ENCODE results near the gene CFP. TPM values are rescaled to one million over a fixed set of nuclear protein-coding genes. Genes with fewer than 3 reads are reported as not detected.

CFP gene
- total RNA-seq, 1 experiment from 2014 or later: 2.0 TPM

DNA sequence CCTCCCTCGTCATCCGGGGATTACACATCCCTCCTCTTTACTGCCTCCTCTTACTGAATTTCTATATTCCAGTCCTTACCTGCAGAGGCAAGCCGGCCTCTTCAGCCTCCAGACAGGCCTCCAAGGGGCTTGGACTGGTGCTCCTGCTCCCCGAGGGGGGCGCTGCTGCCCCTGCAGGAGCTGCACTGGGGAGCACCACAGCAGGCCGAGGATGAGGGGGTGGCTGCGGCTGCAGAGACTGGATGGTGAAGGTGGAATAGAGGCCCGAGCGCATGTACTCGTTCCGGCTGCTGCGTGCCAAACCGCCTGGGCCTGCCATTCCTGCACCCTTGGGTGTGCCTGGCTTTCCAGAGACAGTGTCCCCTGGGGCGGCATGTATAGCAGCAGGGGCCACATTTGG is 9.1 kb upstream of the CFP start (continued):
- TF ChIP-seq, protein P1, sequence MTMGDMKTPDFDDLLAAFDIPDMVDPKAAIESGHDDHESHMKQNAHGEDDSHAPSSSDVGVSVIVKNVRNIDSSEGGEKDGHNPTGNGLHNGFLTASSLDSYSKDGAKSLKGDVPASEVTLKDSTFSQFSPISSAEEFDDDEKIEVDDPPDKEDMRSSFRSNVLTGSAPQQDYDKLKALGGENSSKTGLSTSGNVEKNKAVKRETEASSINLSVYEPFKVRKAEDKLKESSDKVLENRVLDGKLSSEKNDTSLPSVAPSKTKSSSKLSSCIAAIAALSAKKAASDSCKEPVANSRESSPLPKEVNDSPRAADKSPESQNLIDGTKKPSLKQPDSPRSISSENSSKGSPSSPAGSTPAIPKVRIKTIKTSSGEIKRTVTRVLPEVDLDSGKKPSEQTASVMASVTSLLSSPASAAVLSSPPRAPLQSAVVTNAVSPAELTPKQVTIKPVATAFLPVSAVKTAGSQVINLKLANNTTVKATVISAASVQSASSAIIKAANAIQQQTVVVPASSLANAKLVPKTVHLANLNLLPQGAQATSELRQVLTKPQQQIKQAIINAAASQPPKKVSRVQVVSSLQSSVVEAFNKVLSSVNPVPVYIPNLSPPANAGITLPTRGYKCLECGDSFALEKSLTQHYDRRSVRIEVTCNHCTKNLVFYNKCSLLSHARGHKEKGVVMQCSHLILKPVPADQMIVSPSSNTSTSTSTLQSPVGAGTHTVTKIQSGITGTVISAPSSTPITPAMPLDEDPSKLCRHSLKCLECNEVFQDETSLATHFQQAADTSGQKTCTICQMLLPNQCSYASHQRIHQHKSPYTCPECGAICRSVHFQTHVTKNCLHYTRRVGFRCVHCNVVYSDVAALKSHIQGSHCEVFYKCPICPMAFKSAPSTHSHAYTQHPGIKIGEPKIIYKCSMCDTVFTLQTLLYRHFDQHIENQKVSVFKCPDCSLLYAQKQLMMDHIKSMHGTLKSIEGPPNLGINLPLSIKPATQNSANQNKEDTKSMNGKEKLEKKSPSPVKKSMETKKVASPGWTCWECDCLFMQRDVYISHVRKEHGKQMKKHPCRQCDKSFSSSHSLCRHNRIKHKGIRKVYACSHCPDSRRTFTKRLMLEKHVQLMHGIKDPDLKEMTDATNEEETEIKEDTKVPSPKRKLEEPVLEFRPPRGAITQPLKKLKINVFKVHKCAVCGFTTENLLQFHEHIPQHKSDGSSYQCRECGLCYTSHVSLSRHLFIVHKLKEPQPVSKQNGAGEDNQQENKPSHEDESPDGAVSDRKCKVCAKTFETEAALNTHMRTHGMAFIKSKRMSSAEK (CRISPR knock-in tag; IDR thresholded peaks at IDR 0.05; ENCODE audit: borderline replicate concordance): no peak
- TF ChIP-seq GABPB1 (CRISPR knock-in tag; IDR thresholded peaks at IDR 0.05) (no peak), NFATC4 (CRISPR knock-in tag; IDR thresholded peaks at IDR 0.05) (no peak), ZBTB21 (CRISPR knock-in tag; IDR thresholded peaks at IDR 0.05; ENCODE audit: borderline replicate concordance) (no peak), CBFB (CRISPR knock-in tag; IDR thresholded peaks at IDR 0.05; ENCODE audit: low read depth) (no peak), FOXK1 (CRISPR knock-in tag; IDR thresholded peaks at IDR 0.05) (no peak), ZNF263 (CRISPR knock-in tag; IDR thresholded peaks at IDR 0.05; ENCODE audit: low read depth) (no peak), SMAD3 (CRISPR knock-in tag; IDR thresholded peaks at IDR 0.05; ENCODE audit: borderline replicate concordance) (no peak)

DNA sequence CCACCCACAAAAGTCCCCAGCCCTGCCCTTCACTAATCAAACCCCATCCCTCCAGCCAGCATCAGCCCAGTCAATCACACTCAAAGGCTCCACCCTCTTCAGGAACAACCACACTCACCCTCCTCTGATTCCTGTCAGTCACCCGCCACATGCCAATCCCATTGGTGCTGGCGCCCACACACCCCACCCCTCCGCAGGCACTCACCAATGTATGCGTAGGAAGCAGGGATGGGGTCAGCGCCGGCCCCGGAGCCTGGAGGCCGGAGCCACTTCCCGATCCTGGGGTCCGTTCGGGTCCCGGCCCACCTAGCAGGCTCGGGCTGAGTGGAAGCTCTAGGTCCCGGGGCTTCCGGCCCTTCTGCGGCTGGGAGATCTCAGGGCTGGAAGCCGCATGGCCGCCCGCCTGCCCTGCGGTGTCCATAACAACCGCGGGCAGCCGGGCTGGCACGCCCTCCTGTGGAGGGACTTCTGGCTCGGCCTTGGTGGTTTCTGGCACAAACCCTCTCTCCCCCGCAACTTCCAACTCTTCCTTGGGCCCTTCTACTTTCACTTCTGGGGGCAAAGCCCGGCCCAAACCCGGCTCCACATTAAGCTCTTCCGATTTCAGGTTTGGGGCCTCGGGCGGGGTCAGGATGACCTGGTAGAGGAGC is 7.9 kb upstream of the CFP start:
- ChIA-PET POLR2A (no interaction called here), CTCF (interaction anchor here (1.2 to 1.4 kb wide), 2 partner anchors 21 to 29 kb away, joined by 3 to 4 read pairs; no protein-coding TSS in a partner anchor)
- 0 out of 2 replicates have a peak, but pooled peaks cover 2% of the 10 kb centered on the region for H3K4me1 Mint-ChIP-seq
- peak; percentile 98 for ATAC-seq
- peaks cover 12% of the 10 kb centered on the region for H3K9me3 Mint-ChIP-seq
- H3K4me3 Mint-ChIP-seq: peak overlapping the region; percentile 48
- TF ChIP-seq, protein P2, sequence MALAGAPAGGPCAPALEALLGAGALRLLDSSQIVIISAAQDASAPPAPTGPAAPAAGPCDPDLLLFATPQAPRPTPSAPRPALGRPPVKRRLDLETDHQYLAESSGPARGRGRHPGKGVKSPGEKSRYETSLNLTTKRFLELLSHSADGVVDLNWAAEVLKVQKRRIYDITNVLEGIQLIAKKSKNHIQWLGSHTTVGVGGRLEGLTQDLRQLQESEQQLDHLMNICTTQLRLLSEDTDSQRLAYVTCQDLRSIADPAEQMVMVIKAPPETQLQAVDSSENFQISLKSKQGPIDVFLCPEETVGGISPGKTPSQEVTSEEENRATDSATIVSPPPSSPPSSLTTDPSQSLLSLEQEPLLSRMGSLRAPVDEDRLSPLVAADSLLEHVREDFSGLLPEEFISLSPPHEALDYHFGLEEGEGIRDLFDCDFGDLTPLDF (CRISPR knock-in tag; IDR thresholded peaks at IDR 0.05): no peak
- TF ChIP-seq EMX1 (CRISPR knock-in tag; IDR thresholded peaks at IDR 0.05) (no peak), ZNF138 (CRISPR knock-in tag; conservative IDR thresholded peaks at IDR 0.05) (no peak), ZNF317 (CRISPR knock-in tag; IDR thresholded peaks at IDR 0.05; ENCODE audit: borderline replicate concordance, low read depth) (no peak), FOXP1 (CRISPR knock-in tag; IDR thresholded peaks at IDR 0.05; ENCODE audit: borderline replicate concordance) (no peak), IRF2 (CRISPR knock-in tag; IDR thresholded peaks at IDR 0.05; ENCODE audit: borderline replicate concordance, low read depth) (no peak)
- TF ChIP-seq, protein P3, sequence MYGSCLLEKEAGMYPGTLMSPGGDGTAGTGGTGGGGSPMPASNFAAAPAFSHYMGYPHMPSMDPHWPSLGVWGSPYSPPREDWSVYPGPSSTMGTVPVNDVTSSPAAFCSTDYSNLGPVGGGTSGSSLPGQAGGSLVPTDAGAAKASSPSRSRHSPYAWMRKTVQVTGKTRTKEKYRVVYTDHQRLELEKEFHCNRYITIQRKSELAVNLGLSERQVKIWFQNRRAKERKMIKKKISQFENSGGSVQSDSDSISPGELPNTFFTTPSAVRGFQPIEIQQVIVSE (CRISPR knock-in tag; IDR thresholded peaks at IDR 0.05; ENCODE audit: borderline replicate concordance): no peak
- peak; percentile 70 for DNase-seq (ENCODE audit: low spot score)
- no peaks in the 10 kb centered on the region; the same call in 1 of the 2 replicates for H3K27me3 Mint-ChIP-seq (ENCODE audit: low read depth)
- H3K27ac Mint-ChIP-seq: no peak overlapping the region
- H3K36me3 Mint-ChIP-seq: peaks cover 45% of the 10 kb centered on the region

DNA sequence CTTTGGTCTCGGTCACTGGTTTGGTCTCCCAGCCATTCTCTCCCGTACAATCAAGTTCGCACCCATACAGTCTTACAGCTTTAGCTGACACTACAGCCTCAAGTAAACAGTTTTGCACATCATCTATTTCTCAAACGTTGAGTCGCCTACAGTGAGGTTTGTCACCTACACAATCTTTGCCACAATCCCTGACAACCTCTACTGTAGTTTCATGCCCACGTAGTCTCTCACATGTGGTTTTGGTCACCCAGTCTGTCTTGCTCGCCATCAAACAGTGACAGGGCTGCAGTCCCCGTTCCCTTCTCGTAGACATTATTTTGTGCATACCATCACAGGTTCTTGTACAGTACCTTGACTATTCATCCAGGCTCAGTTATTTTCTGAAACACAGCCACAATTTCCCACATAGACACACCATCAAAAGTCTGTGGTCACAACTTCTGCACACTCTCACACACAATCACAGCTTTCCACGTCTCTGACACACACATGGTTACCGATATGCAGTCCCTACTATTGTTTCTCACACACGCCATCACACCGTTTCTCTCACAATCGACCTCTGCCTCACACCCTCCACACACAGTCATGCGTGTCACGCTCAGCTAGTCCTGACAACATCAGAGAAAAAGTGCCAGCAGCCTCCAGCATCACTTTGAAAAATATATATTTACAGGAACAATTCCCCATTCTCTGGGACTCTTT is 5.3 kb upstream of the CFP start:
- no peaks in the 10 kb centered on the region; the same call in 1 of the 2 replicates for H3K27me3 Mint-ChIP-seq (ENCODE audit: low read depth)
- no peak overlapping the region for H3K27ac Mint-ChIP-seq
- H3K9me3 Mint-ChIP-seq: peaks cover 6% of the 10 kb centered on the region
- H3K4me3 Mint-ChIP-seq: no peak overlapping the region
- ChIA-PET CTCF (no interaction called here), POLR2A (no interaction called here)
- ATAC-seq (no peak), DNase-seq (ENCODE audit: low spot score) (no peak)
- H3K4me1 Mint-ChIP-seq: peaks cover 5% of the 10 kb centered on the region
- peaks cover 25% of the 10 kb centered on the region for H3K36me3 Mint-ChIP-seq
- TF ChIP-seq SP1 (CRISPR knock-in tag; conservative IDR thresholded peaks at IDR 0.05): no peak
- no peak for TF ChIP-seq ZNF423 (CRISPR knock-in tag; IDR thresholded peaks at IDR 0.05)
- no peak for TF ChIP-seq TCF7 (CRISPR knock-in tag; IDR thresholded peaks at IDR 0.05; ENCODE audit: low read depth)
- TF ChIP-seq ESRRA (CRISPR knock-in tag; IDR thresholded peaks at IDR 0.05; ENCODE audit: borderline replicate concordance): no peak
- TF ChIP-seq ZNF232 (CRISPR knock-in tag; IDR thresholded peaks at IDR 0.05): no peak
- no peak for TF ChIP-seq SOX15 (CRISPR knock-in tag; IDR thresholded peaks at IDR 0.05)
- TF ChIP-seq, protein P4, sequence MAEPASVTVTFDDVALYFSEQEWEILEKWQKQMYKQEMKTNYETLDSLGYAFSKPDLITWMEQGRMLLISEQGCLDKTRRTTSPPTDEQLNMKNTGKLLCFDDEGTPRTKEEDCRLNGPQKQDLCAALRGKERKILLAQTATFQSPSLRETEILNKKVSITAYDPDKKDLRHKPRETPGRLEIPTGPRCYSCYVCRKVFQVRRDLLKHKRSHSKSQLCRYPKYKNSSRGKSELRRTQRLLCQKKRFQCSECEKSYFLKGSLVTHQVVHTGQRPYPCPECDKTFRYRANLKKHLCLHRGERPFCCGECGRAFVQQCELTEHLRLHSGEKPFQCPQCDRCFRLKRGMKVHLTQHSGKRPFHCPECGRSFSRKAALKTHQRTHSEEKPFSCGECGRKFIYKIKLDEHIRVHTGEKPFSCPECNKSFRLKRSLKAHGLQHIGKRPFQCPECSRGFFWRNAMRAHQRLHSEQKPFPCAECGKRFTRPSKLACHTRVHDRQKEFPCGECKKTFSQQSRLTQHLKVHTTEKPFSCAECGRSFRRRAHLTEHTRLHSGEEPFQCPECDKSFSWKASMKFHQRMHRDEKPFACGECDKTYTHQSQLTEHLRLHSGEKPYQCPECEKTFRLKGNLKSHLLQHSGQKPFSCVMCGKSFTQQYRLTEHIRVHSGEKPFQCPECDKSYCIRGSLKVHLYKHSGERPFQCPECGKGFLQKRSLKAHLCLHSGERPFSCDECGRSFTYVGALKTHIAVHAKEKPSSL (CRISPR knock-in tag; conservative IDR thresholded peaks at IDR 0.05): no peak
- TF ChIP-seq TEAD4 (CRISPR knock-in tag; IDR thresholded peaks at IDR 0.05): no peak
- TF ChIP-seq, protein P5, sequence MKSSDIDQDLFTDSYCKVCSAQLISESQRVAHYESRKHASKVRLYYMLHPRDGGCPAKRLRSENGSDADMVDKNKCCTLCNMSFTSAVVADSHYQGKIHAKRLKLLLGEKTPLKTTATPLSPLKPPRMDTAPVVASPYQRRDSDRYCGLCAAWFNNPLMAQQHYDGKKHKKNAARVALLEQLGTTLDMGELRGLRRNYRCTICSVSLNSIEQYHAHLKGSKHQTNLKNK (CRISPR knock-in tag; IDR thresholded peaks at IDR 0.05): no peak
- no peak for TF ChIP-seq IRF2 (CRISPR knock-in tag; IDR thresholded peaks at IDR 0.05; ENCODE audit: borderline replicate concordance, low read depth)
- no peak for TF ChIP-seq ELF4 (CRISPR knock-in tag; IDR thresholded peaks at IDR 0.05; ENCODE audit: low read depth)

All from WTC11 (cell line).